ENCODE results near the gene STX7. TPM values are rescaled to one million over a fixed set of nuclear protein-coding genes. Genes with fewer than 3 reads are reported as not detected.

STX7 gene
- total RNA-seq, 1 donor from 2014 or later = 30.0 TPM

DNA sequence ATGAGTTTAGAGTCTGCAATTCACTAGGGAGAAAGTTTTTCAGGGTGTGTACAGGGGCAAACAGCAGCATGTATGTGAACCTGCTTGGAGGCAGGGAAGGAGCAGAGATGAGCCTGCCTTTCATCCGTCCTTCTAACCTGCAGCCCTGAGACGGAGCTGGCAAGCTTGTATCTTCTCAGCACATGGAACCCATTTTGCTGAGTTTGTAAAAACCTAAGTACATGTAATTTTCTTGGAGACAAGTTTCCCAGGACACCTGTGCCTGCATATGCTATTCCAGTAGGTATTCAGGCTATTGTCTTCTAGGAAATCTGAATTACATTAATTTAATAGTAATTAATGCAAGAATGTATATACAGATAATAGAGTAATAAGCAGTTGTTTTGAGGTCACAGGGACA is 82.8 kb downstream of the STX7 start:
- H3K36me3 Mint-ChIP-seq (ENCODE audit: low read depth) = peaks cover 10% of the 10 kb centered on the region
- H3K4me1 Mint-ChIP-seq = no peaks in the 10 kb centered on the region
- H3K27ac Mint-ChIP-seq (ENCODE audit: unreplicated experiment) = no peak overlapping the region
- TF ChIP-seq, protein P1, sequence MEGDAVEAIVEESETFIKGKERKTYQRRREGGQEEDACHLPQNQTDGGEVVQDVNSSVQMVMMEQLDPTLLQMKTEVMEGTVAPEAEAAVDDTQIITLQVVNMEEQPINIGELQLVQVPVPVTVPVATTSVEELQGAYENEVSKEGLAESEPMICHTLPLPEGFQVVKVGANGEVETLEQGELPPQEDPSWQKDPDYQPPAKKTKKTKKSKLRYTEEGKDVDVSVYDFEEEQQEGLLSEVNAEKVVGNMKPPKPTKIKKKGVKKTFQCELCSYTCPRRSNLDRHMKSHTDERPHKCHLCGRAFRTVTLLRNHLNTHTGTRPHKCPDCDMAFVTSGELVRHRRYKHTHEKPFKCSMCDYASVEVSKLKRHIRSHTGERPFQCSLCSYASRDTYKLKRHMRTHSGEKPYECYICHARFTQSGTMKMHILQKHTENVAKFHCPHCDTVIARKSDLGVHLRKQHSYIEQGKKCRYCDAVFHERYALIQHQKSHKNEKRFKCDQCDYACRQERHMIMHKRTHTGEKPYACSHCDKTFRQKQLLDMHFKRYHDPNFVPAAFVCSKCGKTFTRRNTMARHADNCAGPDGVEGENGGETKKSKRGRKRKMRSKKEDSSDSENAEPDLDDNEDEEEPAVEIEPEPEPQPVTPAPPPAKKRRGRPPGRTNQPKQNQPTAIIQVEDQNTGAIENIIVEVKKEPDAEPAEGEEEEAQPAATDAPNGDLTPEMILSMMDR (conservative IDR thresholded peaks at IDR 0.05) = no peak
- DNase-seq (ENCODE audit: low read depth, low spot score) = no peak
- peaks cover 9% of the 10 kb centered on the region for H3K9me3 Mint-ChIP-seq
- no peaks in the 10 kb centered on the region for H3K27me3 Mint-ChIP-seq (ENCODE audit: low read depth)
- no peak overlapping the region for H3K4me3 Mint-ChIP-seq

DNA sequence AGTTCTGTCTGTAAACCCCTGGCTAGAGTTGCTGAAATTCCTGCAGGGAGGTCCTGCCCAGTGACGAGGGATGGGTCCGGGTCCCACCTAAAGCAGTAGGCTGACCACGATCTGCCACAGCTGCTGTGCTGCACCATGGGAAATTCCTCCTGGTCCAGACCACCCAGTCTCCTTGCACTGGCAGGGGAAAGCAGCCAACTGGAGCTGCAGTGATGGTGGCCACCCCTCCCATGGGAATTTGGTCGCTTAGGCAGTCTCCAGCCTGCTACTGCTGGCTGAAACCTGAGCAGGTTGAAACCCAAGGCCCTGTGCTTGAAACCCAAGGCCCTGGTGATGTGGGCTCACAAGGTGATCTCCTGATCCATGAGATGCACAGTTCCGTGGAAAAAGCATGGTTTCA is 87.7 kb downstream of the STX7 start:
- Mint-ChIP-seq H3K4me1 (no peaks in the 10 kb centered on the region), H3K9me3 (peaks cover 26% of the 10 kb centered on the region), H3K36me3 (ENCODE audit: low read depth) (peaks cover 37% of the 10 kb centered on the region), H3K4me3 (no peak overlapping the region), H3K27me3 (ENCODE audit: low read depth) (no peaks in the 10 kb centered on the region), H3K27ac (ENCODE audit: unreplicated experiment) (no peak overlapping the region)
- TF ChIP-seq, protein P1 (conservative IDR thresholded peaks at IDR 0.05) = no peak
- DNase-seq (ENCODE audit: low read depth, low spot score) = no peak

DNA sequence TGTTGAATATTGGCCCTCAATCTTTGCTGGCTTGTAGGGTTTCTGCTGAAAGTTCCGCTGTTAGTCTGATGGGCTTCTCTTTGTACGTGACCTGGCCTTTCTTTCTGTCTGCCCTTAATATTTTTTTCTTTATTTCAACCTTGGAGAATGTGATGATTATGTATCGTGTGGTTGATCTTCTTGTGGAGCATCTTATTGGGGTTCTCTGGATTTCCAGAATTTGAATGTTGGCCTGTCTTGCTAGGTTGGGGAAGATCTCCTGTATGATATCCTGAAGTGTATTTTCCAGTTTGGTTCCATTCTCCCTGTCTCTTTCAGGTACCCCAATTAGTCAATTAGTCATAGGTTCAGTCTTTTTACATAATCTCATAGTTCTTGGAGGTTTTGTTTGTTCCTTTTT is 89.1 kb downstream of the STX7 start:
- H3K27ac Mint-ChIP-seq (ENCODE audit: unreplicated experiment) = no peak overlapping the region
- H3K4me3 Mint-ChIP-seq = no peak overlapping the region
- H3K27me3 Mint-ChIP-seq (ENCODE audit: low read depth) = no peaks in the 10 kb centered on the region
- DNase-seq (ENCODE audit: low read depth, low spot score) = no peak
- H3K36me3 Mint-ChIP-seq (ENCODE audit: low read depth) = peaks cover 49% of the 10 kb centered on the region
- H3K4me1 Mint-ChIP-seq = no peaks in the 10 kb centered on the region
- peaks cover 32% of the 10 kb centered on the region for H3K9me3 Mint-ChIP-seq
- TF ChIP-seq, protein P1 (conservative IDR thresholded peaks at IDR 0.05) = no peak

DNA sequence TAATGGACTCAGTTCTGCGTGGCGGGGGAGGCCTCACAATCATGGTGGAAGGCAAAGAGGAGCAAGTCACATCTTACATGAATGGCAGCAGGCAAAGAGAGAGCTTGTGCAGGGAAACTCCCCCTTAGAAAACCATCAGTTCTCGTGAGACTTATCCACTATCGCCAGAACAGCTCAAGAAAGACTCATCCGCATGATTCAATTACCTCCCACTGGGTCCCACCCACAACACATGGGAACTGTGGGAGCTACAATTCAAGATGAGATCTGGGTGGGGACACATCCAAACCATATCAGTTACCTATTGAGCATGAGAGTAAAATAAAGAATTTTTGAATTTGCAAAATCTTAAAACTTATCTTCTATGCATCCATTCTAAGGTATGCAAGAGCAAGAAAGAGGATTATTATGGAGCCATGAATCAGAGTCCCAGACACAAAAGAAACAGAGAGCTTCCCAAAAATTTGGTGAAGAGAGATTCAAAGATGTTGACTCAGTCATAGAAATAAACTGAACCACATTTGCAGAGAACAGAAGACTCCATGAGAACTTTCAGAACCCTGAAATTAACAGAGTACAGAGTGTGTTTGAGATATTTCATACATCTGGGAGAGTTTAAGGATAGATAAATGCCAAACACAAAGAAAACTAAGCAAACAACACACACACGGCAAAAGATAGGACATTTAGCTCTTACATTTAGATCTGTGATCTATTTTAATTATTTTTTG is 94.5 kb downstream of the STX7 start:
- H3K27ac Mint-ChIP-seq (ENCODE audit: unreplicated experiment) = no peak overlapping the region
- H3K27me3 Mint-ChIP-seq (ENCODE audit: low read depth) = no peaks in the 10 kb centered on the region
- H3K4me3 Mint-ChIP-seq = no peak overlapping the region
- H3K4me1 Mint-ChIP-seq = peaks cover 24% of the 10 kb centered on the region
- DNase-seq (ENCODE audit: low read depth, low spot score) = no peak
- TF ChIP-seq, protein P1 (conservative IDR thresholded peaks at IDR 0.05) = no peak
- H3K9me3 Mint-ChIP-seq = peaks cover 38% of the 10 kb centered on the region
- H3K36me3 Mint-ChIP-seq (ENCODE audit: low read depth) = peaks cover 72% of the 10 kb centered on the region

DNA sequence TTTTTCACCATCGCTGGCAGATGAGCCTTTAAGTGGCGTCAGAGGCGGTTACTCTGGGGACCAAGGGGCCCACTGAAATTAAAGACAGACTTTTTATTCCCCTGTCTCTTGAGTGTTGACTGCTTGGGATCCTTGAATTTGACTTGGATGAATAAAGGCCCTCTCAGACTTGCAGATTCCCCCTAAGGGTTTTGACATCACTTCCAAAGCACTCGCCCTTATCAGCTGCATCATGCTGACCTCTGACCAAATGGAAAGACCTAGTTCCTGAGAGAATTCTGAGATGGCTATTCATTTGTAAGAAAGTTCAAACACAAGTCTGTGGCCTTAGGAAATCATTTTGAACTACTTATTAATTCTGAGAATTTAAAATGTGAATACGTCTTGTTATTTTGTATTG is 98.2 kb downstream of the STX7 start:
- TF ChIP-seq, protein P1 (conservative IDR thresholded peaks at IDR 0.05) = no peak
- DNase-seq (ENCODE audit: low read depth, low spot score) = peak; percentile 8
- H3K27me3 Mint-ChIP-seq (ENCODE audit: low read depth) = no peaks in the 10 kb centered on the region
- peak overlapping the region; percentile 20 for H3K27ac Mint-ChIP-seq (ENCODE audit: unreplicated experiment)
- H3K4me1 Mint-ChIP-seq = peaks cover 46% of the 10 kb centered on the region
- peak overlapping the region; percentile 19 for H3K4me3 Mint-ChIP-seq
- peaks cover 41% of the 10 kb centered on the region for H3K36me3 Mint-ChIP-seq (ENCODE audit: low read depth)
- peaks cover 17% of the 10 kb centered on the region for H3K9me3 Mint-ChIP-seq
